Osteoblast (primary cell): ENCODE results near the gene APBB1. TPM values are rescaled to one million over a fixed set of nuclear protein-coding genes. Genes with fewer than 3 reads are reported as not detected.

Experiments
- DNase-seq: peaks from one replicate; pipeline ENCODE4 v3.0.0; 2011; ENCODE audit warnings: low spot score, mixed read lengths; ENCODE audit not compliant: insufficient read length; ENCODE audit errors: missing footprints
- H2AFZ ChIP-seq: 2 replicates; pipeline ENCODE4 v1.6.0; 2011; ENCODE audit warnings: mild to moderate bottlenecking, low read length
- H3K27ac ChIP-seq: 2 replicates; pipeline ENCODE4 v1.5.1; 2011; ENCODE audit warnings: mild to moderate bottlenecking, low read depth, low read length, moderate library complexity
- H3K27me3 ChIP-seq: 2 replicates; pipeline ENCODE4 v1.6.0; 2012; ENCODE audit warnings: mild to moderate bottlenecking, control low read depth, inconsistent platforms, low read length, moderate library complexity; ENCODE audit not compliant: insufficient read depth
- H3K36me3 ChIP-seq: 2 replicates; pipeline ENCODE4 v1.5.1; 2011; ENCODE audit warnings: mild to moderate bottlenecking, low read length, control low read depth, moderate library complexity; ENCODE audit not compliant: insufficient read depth
- H3K4me1 ChIP-seq: 2 replicates; pipeline ENCODE4 v1.5.1; 2011; ENCODE audit warnings: mild to moderate bottlenecking, low read length, control low read depth, moderate library complexity; ENCODE audit not compliant: insufficient read depth
- H3K4me2 ChIP-seq: 2 replicates; pipeline ENCODE4 v1.6.0; 2011; ENCODE audit warnings: mild to moderate bottlenecking, low read length; ENCODE audit not compliant: insufficient read depth
- H3K4me3 ChIP-seq: fragments of 200-600 bp; sonication (generic); 3 replicates; pipeline ENCODE4 v1.5.1; 2012; ENCODE audit warnings: mild to moderate bottlenecking, low read length, inconsistent platforms; ENCODE audit not compliant: insufficient read depth
- H3K79me2 ChIP-seq: 2 replicates; pipeline ENCODE4 v1.6.0; 2012; ENCODE audit warnings: mild to moderate bottlenecking, low read length, control low read depth, inconsistent platforms; ENCODE audit not compliant: insufficient read depth
- H3K9me3 ChIP-seq: 2 replicates; pipeline ENCODE4 v1.5.1; 2011; ENCODE audit warnings: low read depth, low read length, control low read depth
- H4K20me1 ChIP-seq: 2 replicates; pipeline ENCODE4 v1.6.0; 2012; ENCODE audit warnings: mild to moderate bottlenecking, low read length, control low read depth; ENCODE audit not compliant: insufficient read depth
- CTCF ChIP-seq: IDR thresholded peaks from 2 replicates; pipeline ENCODE4 v1.5.1; 2011; ENCODE audit warnings: mild to moderate bottlenecking, low read depth, low read length, moderate library complexity; ENCODE audit errors: extremely low read depth
- total RNA-seq: library from RNA; depleted of rRNA; stranded (reverse); fragments of >200 nt; gene quantifications from 2 replicates; pipeline ENCODE4 v1.2.3, GENCODE V29; 2012

The APBB1 gene
- total RNA-seq, 1 donor, result 45.6 TPM

- DNase-seq, result no peak
- Histone ChIP-seq H3K9me3 (no peaks in the 10 kb centered on the region), H3K27me3 (no peaks in the 10 kb centered on the region), H3K36me3 (no peaks in the 10 kb centered on the region), H4K20me1 (no peaks in the 10 kb centered on the region), H3K4me2 (no peak overlapping the region), H2AFZ (no peak overlapping the region), H3K27ac (no peak overlapping the region), H3K4me1 (no peaks in the 10 kb centered on the region), H3K79me2 (no peaks in the 10 kb centered on the region), H3K4me3 (no peak overlapping the region)
- TF ChIP-seq CTCF, result no peak
Observed at GRCh38 chr11:6377902-6378639, 40.8 kb downstream of the APBB1 start.

GRCh38 chr11:6371825-6372224 lies 47.1 kb downstream of the APBB1 start:
- DNase-seq, result no peak
- H3K27ac ChIP-seq, result no peak overlapping the region
- H3K4me2 ChIP-seq, result no peak overlapping the region
- no peak for TF ChIP-seq CTCF
- no peaks in the 10 kb centered on the region for H4K20me1 ChIP-seq
- no peaks in the 10 kb centered on the region for H3K9me3 ChIP-seq
- no peaks in the 10 kb centered on the region for H3K27me3 ChIP-seq
- no peak overlapping the region for H3K4me3 ChIP-seq
- no peak overlapping the region for H2AFZ ChIP-seq
- H3K4me1 ChIP-seq, result no peaks in the 10 kb centered on the region
- H3K36me3 ChIP-seq, result no peaks in the 10 kb centered on the region
- H3K79me2 ChIP-seq, result no peaks in the 10 kb centered on the region

DNA sequence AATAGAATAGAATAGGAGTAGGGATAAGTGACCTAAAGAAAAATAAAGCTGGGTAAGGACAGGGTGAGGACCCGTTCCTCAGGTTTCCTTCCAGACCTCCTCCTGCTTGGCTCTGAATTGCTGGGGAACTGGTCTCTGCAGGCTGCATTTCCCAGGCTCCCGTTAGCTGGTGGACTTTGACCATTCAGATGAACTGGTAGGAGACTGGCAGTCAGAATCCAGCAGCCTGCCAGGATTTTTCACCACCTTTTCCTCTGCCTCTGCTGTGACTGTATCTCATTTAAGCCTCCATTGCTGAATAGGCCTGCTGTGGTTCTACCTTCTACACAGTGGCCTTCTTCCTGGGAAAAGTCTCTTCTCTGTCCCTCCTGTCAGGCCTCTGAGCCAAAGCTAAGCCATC lies 53.2 kb downstream of the APBB1 start:
- no peak overlapping the region for H3K4me3 ChIP-seq
- TF ChIP-seq CTCF, result no peak
- no peak for DNase-seq
- no peaks in the 10 kb centered on the region for H4K20me1 ChIP-seq
- no peak overlapping the region for H2AFZ ChIP-seq
- no peak overlapping the region for H3K27ac ChIP-seq
- no peak overlapping the region for H3K4me2 ChIP-seq
- no peaks in the 10 kb centered on the region for H3K27me3 ChIP-seq
- H3K79me2 ChIP-seq, result no peaks in the 10 kb centered on the region
- no peaks in the 10 kb centered on the region for H3K9me3 ChIP-seq
- peaks cover 2% of the 10 kb centered on the region for H3K4me1 ChIP-seq
- no peaks in the 10 kb centered on the region for H3K36me3 ChIP-seq

- Histone ChIP-seq H3K27ac (no peak overlapping the region), H3K27me3 (no peaks in the 10 kb centered on the region), H3K4me3 (no peak overlapping the region), H4K20me1 (no peaks in the 10 kb centered on the region), H3K79me2 (no peaks in the 10 kb centered on the region), H3K36me3 (no peaks in the 10 kb centered on the region), H3K4me2 (no peak overlapping the region), H3K9me3 (no peaks in the 10 kb centered on the region), H2AFZ (peak overlapping the region; percentile 32), H3K4me1 (peaks cover 12% of the 10 kb centered on the region)
- peak; percentile 91 for DNase-seq
- peak; percentile 94 for TF ChIP-seq CTCF
Observed at GRCh38 chr11:6362873-6363678, 55.8 kb downstream of the APBB1 start.
